ENCODE data around the gene NCR1.
"Not testable (repeated sequence)": the region's sequence is repeated elsewhere in the genome, so short reads cannot be mapped to it uniquely, and the experiment has no call there.

Gene NCR1

GRCh38 chr19:54916822-54917221, 10.9 kb downstream of the NCR1 start:
- DNase-seq: no peak

GRCh38 chr19:54918499-54918898, 12.6 kb downstream of the NCR1 start:
- no peak for DNase-seq

- DNase-seq: not testable (repeated sequence)
Observed at GRCh38 chr19:54919646-54920563, 14.0 kb downstream of the NCR1 start.

- DNase-seq: no peak
Observed at GRCh38 chr19:54921082-54921481, 15.1 kb downstream of the NCR1 start.

GRCh38 chr19:54923276-54923675, 17.3 kb downstream of the NCR1 start:
- DNase-seq: no peak

- no peak for DNase-seq
Observed at GRCh38 chr19:54928299-54928698, 22.4 kb downstream of the NCR1 start.

GRCh38 chr19:54937926-54938325, 32.0 kb downstream of the NCR1 start:
- DNase-seq: no peak

- no peak for DNase-seq
Observed at GRCh38 chr19:54938906-54939305, 33.0 kb downstream of the NCR1 start.

- not testable (repeated sequence) for DNase-seq
Observed at GRCh38 chr19:54939538-54939937, 33.6 kb downstream of the NCR1 start.

- not testable (repeated sequence) for DNase-seq
Observed at GRCh38 chr19:54943772-54944361, 37.9 kb downstream of the NCR1 start.

GRCh38 chr19:54947381-54947780, 41.4 kb downstream of the NCR1 start, which contains the start of gene NLRP7:
TSS of gene NLRP7 (minus strand) at chr19:54947530.
- DNase-seq: no peak

- DNase-seq: no peak
Observed at GRCh38 chr19:54949412-54949811, 43.5 kb downstream of the NCR1 start.

GRCh38 chr19:54950580-54950979, 44.6 kb downstream of the NCR1 start:
- DNase-seq: not testable (repeated sequence)

GRCh38 chr19:54952591-54953344, 46.8 kb downstream of the NCR1 start:
- DNase-seq: no peak

GRCh38 chr19:54953345-54953713, 47.4 kb downstream of the NCR1 start:
- not testable (repeated sequence) for DNase-seq

GRCh38 chr19:54955376-54955775, 49.4 kb downstream of the NCR1 start:
- no peak for DNase-seq

GRCh38 chr19:54959840-54960239, 53.9 kb downstream of the NCR1 start:
- no peak for DNase-seq

Data from NCI-H1694 treated with DMSO at 0.1 percent for 48 hours (cell line).